Measurements from ENCODE around the gene TNFRSF18. TPM values are rescaled to one million over a fixed set of nuclear protein-coding genes. Genes with fewer than 3 reads are reported as not detected.

TNFRSF18 gene
- total RNA-seq, 4 donors from 2014 or later, result 0.49 to 0.67 TPM; not detected in 2

DNA sequence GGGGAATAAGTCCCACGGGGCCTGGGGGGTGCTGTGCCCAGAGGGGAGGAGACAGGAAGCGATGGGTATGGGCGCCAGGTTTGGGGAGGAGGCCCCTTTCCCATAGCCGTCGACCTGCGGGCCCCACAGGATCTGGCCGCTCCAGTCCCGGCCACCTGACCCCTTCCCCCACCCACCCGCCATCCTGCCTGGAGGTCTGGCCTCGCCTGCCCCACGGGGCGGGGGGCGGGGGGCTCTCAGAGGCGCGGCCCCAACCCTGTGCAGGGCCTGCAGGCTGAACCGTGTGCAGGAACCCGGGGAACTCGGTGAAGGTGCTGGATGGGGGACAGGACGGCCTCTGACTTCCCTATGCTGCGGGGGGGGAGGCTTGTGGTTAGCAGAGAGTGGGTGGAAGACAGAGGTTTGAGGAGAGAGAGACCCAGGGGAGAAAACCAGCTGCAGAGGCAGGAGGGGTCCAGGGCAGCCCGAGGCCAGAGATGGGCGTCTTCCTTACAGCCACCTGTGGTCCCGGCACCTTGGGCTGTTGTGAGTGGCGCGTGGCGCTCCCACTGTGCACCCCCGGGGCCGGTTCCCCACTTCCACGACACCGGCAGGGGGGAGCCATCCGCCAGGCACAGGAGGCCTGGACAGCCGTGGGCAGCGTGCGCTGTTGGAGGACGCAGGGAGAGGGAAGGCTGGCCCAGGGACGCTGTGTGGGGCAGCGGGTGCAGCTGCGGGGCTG lies 2.5 kb upstream of the TNFRSF18 start:
- Histone ChIP-seq H3K27me3 (no peaks in the 10 kb centered on the region), H3K9me3 (no peaks in the 10 kb centered on the region), H3K4me1 (peaks cover 6 to 11% of the 10 kb centered on the region in 2 donors), H3K4me3 (replicated peaks in 1 of 3) (no peak overlapping the region), H3K36me3 (no peaks in the 10 kb centered on the region), H3K27ac (no peak overlapping the region)
- intact Hi-C loops (cut with DNase I), result no loop called here
- 50 to 75% methylated on average over 31 to 32 of the region's 38 CpGs for WGBS, 2 donors
- no peak for DNase-seq
- TF ChIP-seq, protein P1, sequence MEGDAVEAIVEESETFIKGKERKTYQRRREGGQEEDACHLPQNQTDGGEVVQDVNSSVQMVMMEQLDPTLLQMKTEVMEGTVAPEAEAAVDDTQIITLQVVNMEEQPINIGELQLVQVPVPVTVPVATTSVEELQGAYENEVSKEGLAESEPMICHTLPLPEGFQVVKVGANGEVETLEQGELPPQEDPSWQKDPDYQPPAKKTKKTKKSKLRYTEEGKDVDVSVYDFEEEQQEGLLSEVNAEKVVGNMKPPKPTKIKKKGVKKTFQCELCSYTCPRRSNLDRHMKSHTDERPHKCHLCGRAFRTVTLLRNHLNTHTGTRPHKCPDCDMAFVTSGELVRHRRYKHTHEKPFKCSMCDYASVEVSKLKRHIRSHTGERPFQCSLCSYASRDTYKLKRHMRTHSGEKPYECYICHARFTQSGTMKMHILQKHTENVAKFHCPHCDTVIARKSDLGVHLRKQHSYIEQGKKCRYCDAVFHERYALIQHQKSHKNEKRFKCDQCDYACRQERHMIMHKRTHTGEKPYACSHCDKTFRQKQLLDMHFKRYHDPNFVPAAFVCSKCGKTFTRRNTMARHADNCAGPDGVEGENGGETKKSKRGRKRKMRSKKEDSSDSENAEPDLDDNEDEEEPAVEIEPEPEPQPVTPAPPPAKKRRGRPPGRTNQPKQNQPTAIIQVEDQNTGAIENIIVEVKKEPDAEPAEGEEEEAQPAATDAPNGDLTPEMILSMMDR (IDR thresholded peaks at IDR 0.05), result no peak
- no peak for TF ChIP-seq POLR2A (IDR thresholded peaks at IDR 0.05)

DNA sequence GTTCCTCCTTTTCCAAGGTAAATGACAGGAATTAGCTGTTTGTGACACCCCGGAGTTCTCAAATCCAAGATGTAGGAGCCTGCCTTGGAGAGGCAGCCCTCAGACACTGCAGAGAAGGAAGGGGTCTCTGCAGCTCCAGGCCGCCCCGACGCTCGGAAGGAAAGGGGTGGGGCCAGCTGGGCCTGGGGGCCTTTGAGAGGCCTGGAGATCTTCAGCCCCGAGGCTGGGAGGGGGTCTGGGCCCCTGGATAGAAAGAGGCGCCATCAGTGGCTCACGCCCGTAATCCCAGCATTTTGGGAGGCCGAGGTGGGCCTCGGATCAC lies 1.1 kb upstream of the TNFRSF18 start:
- Histone ChIP-seq H3K27ac (no peak overlapping the region), H3K4me1 (peaks cover 6 to 11% of the 10 kb centered on the region in 2 donors), H3K4me3 (replicated peaks in 1 of 3) (no peak overlapping the region), H3K27me3 (no peaks in the 10 kb centered on the region), H3K36me3 (no peaks in the 10 kb centered on the region), H3K9me3 (no peaks in the 10 kb centered on the region)
- DNase-seq, result no peak
- WGBS, 2 donors, result 58 to 69% methylated on average over 6 to 7 of the region's 11 CpGs
- TF ChIP-seq, protein P1 (IDR thresholded peaks at IDR 0.05), result no peak
- no peak for TF ChIP-seq POLR2A (IDR thresholded peaks at IDR 0.05)
- intact Hi-C loops (cut with DNase I), result no loop called here

DNA sequence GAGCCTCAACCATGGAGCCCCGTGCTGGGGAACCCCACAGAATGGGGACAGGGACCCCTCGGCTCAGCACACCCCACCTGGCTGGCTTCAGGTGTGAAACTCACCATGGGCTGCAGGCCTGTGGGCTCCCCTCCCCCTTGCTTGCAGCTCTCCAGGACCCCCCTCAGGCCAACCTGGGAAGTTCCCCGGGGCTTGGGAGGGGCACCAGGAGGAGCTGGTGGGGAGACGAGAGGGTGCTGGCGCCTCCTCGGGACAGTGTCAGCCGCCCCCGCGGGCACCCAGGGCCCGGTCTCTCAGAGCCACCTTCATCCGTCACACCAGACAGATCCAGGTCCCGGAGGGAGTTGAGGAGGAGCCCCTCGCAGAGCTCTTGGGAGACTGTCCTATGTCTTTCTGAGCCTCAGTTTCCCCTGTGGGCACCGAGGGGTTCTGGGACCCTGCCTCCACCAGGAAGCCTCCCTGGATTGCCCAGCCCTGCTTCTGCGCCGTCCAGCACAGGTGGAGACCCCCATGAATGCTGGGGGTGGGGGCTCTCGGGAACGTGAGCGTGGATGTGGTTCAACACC lies 657 bp upstream of the TNFRSF18 start:
- Histone ChIP-seq H3K36me3 (no peaks in the 10 kb centered on the region), H3K9me3 (no peaks in the 10 kb centered on the region), H3K27me3 (no peaks in the 10 kb centered on the region), H3K4me3 (replicated peaks in 1 of 3) (no peak overlapping the region), H3K4me1 (peaks cover 6 to 11% of the 10 kb centered on the region in 2 donors), H3K27ac (no peak overlapping the region)
- intact Hi-C loops (cut with DNase I), result no loop called here
- WGBS, 2 donors, result 50 to 63% methylated on average over 8 to 18 of the region's 19 CpGs
- DNase-seq, result no peak
- TF ChIP-seq, protein P1 (IDR thresholded peaks at IDR 0.05), result no peak
- no peak for TF ChIP-seq POLR2A (IDR thresholded peaks at IDR 0.05)

DNA sequence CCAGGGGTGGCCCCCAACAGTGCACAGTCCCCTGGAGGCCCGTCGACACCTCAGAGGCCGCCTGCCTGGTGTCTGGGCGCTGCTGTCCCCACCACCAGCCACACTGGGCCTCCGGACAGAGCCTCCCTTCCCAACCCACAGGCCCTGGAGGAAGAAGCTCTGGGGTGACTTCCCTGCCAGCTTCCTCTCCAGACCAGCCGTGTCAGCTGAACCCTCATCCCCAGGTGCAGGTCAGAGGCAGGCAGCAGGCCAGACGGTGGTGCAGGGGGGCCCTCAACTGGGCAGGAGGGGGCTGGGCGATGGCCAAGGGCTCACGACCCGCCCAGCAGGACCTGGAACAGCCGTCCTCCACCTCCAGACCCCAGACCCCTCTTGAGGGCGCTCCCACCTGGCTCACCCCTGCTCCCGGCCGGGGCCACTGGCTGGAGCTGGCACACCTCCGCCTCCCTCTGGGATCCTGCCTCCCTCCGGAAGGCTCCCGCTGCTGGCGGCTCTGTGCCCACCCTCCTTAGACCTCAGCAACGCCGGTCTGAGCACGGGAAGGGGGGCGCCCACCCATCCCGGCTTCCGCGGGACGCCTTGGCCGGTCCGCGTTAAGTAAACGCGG lies 520 bp downstream of the TNFRSF18 start:
- TF ChIP-seq, protein P1 (IDR thresholded peaks at IDR 0.05), result no peak
- TF ChIP-seq POLR2A (IDR thresholded peaks at IDR 0.05), result no peak
- Histone ChIP-seq H3K36me3 (no peaks in the 10 kb centered on the region), H3K4me3 (replicated peaks in 1 of 3) (peak overlapping the region in 1 of 3 donors; percentile 11), H3K27ac (no peak overlapping the region), H3K9me3 (no peaks in the 10 kb centered on the region), H3K4me1 (peaks cover 6 to 18% of the 10 kb centered on the region in 2 donors), H3K27me3 (no peaks in the 10 kb centered on the region)
- no peak for DNase-seq
- WGBS, 2 donors, result 40 to 49% methylated on average over 1 to 5 of the region's 31 CpGs
- intact Hi-C loops (cut with DNase I), result no loop called here

Measured in thyroid gland (tissue), 4 donors.